SU-DHL-6 (cell line): ENCODE measurements around the gene KCNK1.

Source experiments
- CTCF ChIP-seq: fragments of 200-600 bp; sonication (generic); IDR thresholded peaks from one replicate; pipeline ENCODE4 v1.5.1; 2017; ENCODE audit warnings: antibody characterized with exemption, mild to moderate bottlenecking, low read length, moderate library complexity; ENCODE audit not compliant: insufficient read depth, poor library complexity, severe bottlenecking
- EZH2phosphoT487 ChIP-seq: fragments of 200-600 bp; sonication (generic), shearing (Covaris generic); conservative IDR thresholded peaks from 2 replicates; pipeline ENCODE4 v1.6.1; 2018; ENCODE audit warnings: mild to moderate bottlenecking, antibody characterized with exemption, low read length, moderate library complexity, mixed read lengths

DNA sequence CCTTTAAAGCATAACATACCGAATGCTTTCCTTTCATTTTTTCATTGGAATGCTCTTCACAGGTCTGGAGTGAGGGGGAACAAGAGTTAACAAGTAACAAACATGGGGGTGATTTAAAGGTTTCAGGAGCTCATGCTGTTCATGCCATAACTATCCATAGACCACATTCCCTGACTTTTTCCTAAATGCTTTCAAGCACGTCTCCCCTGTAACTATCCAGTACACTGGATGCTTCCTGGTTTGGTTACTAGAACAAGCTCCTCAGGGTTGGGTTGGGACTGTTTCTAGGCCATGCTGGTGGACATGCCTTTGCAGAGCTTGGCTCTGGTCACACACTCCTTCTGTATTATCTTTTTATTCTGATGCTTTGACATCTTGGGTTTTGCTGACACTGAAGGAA is 38.6 kb downstream of the KCNK1 start:
- no peak for TF ChIP-seq CTCF
- TF ChIP-seq EZH2phosphoT487, result no peak
